GM12873 (cell line): ENCODE data around the gene MYH7B.

Experiments
- TF ChIP-seq, protein P1 (sequence below): IDR thresholded peaks from 2 replicates; pipeline ENCODE4 v1.5.1; 2012; ENCODE audit warnings: low read depth, mild to moderate bottlenecking, moderate library complexity, low read length, control low read depth; ENCODE audit not compliant: insufficient read depth; ENCODE audit errors: missing control alignments

Gene MYH7B

GRCh38 chr20:34947336-34947735 is 8.3 kb upstream of the MYH7B start:
- TF ChIP-seq, protein P1, sequence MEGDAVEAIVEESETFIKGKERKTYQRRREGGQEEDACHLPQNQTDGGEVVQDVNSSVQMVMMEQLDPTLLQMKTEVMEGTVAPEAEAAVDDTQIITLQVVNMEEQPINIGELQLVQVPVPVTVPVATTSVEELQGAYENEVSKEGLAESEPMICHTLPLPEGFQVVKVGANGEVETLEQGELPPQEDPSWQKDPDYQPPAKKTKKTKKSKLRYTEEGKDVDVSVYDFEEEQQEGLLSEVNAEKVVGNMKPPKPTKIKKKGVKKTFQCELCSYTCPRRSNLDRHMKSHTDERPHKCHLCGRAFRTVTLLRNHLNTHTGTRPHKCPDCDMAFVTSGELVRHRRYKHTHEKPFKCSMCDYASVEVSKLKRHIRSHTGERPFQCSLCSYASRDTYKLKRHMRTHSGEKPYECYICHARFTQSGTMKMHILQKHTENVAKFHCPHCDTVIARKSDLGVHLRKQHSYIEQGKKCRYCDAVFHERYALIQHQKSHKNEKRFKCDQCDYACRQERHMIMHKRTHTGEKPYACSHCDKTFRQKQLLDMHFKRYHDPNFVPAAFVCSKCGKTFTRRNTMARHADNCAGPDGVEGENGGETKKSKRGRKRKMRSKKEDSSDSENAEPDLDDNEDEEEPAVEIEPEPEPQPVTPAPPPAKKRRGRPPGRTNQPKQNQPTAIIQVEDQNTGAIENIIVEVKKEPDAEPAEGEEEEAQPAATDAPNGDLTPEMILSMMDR: no peak

GRCh38 chr20:34948030-34948429 is 7.6 kb upstream of the MYH7B start:
- TF ChIP-seq, protein P1: no peak

DNA sequence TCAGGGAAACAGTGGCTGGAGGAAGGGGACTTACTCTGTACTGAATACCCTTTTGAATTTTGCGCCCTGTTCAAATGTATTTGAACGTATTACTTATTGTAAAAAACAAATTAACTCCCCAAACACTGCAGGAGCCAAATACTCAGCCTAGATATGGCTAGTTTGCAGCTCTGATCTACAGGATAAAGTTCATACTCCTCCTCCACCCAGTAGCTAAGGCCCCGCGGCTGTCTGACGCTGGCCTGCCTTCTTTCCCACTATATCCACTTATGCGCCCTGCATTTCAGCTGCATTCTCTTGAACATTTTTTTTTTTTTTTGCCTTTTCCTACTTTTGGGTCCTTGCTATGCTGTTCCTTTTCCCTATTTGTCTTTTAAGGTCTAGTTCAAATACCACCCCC is 6.5 kb upstream of the MYH7B start:
- TF ChIP-seq, protein P1: no peak

- TF ChIP-seq, protein P1: no peak
Observed at GRCh38 chr20:34951252-34951651, 4.4 kb upstream of the MYH7B start.

- TF ChIP-seq, protein P1: no peak
Observed at GRCh38 chr20:34951652-34952051, 4.0 kb upstream of the MYH7B start.

GRCh38 chr20:34952671-34953070 is 3.0 kb upstream of the MYH7B start:
- TF ChIP-seq, protein P1: no peak

- TF ChIP-seq, protein P1: no peak
Observed at GRCh38 chr20:34953960-34954359, 1.7 kb upstream of the MYH7B start.

DNA sequence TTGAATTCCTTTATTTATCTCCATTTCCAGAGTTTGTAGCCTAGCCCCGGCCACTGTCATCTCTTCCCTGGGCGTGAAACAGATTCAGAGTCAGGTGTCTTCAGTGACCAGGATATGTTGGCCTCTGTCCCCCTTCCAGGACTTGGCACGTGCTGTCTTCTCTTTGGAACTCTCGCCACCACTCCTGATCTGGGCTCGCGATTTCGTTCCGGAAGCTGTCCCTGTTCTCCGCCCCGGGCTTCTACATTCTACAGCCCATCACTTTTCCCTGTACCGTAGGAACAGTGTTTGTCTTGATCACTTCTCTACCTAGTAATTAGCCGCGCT is 801 bp upstream of the MYH7B start:
- TF ChIP-seq, protein P1: no peak
